SIG-M5 treated with dmso at 0.1 percent for 504 hours (cell line): ENCODE results near the gene TEAD3.
A peak's percentile ranks its signal among the peaks of the same experiment; 100 is the strongest.

ENCODE experiments used
- DNase-seq: peaks from one replicate; lab custom pipeline; 2025; ENCODE audit not compliant: unreplicated experiment; lab: John Stamatoyannopoulos, UW

Gene TEAD3

DNA sequence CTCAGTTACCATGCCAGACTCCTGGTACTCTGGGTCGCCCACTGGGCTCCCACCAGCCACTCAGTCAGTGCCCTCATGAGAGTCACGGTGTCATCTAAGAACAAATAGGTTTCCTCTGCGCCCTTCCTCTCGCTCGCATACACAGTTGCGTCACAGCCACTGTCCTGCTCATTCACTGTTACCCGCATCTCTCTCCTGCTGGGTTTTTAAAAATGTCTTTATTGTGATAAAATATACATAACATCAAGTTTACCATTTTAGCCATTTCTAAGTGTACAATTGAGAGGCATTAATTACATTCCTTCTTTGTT, 4.0 kb downstream of the TEAD3 start:
- peak; percentile 27 for DNase-seq

DNA sequence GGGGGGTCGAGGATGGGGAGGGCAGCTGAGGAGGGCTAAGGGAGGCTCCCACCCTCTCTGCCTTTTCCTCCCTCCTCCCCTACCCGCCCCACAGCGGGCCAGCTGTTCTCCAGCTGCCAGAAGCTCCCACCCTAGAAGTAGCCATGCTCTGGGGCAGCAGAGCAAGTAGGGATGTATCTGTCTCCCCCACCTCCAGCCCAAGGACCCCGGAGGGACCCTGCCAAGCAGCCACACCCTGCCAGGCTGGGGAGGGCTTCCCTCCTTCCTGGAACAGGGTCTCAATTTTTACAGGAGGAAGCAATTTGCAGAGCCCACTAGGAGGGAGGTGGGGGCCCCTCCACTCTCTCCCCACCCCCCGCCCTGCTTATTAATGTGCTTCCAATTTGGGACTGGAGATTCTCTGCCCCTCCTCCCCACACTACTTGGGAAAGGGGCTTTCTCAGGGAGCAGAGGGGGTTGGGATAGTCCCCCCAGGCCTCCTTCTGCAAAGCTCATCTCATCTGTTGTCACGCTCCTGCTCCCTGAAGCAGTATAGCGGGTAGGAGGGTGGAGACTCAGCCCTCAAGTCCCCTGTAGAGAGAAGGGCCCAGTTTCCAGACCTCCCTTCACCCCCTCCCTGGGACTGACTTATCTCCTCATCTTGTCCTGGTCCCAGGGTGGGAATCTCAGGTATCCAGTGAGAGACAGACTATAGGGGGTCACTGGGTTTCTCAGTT, 4.5 kb downstream of the TEAD3 start:
- no peak for DNase-seq

DNA sequence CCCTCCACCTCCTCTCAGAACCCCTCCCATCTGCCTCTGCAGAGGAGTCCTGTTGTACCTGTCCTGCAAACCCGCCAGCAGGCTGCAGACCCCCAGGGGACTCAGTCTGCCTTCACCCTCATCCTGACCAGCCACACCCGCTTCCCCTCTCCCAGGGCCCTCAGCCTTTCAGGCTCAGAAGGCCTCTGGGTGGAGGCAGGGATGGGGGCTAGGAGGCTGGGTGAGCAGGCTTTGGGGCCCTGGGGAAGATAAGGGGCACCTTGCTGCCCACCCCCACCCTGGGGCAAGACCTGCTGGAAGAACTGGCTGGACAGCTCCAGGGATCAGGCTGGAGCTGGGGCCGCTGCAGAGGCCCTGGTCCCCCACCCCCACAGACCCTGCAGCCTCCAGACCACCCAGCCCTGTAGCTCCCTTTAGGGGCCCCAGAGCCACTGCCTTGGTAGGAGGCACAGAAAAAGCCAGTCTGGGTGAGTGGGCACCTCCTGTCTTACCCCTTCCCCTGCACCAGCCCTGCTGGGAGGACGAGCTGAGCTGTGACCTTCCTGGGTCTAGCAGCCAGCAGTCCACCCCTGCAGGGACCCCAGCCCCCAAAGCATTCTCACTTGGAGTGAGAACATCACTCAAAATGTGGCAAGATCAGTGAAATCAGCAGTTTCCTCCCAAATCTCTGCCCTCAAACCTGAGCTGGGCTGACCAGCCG, 5.2 kb downstream of the TEAD3 start:
- DNase-seq = no peak

DNA sequence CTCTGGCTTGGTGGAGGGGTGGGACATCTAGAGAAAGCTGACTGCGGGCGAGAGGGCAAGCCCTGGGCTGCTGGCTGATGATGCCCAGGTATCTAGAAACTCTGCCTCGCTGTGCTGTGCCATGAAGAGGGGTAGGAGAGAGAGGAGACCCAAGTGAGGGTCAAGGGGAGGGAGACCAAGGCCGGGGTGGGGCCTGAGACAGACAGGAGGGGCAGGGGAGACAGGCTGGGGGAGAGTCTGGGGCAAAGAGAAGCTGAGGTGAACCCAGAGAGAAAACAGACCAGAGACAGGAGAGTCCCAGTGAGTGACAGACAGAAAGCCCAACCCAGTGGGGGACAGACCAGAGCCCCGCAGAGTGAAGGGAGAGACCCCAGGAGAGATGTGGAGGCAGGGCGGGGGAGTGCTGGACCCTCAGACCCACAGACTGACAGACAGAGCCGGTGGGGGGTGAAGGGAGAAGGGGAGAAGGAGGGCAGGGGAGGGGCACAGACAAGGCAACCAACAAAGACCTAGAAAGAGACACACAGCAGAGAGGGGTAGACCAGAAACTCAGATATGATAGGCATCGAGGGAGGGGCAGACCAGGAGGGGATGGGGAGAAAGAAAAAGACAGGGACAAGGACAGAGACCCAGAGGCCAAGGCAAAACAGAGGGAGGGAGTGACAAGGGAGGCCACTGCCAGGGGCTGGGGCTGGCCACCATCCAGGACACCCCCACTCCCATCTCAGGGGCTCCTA, 5.9 kb downstream of the TEAD3 start:
- no peak for DNase-seq

DNA sequence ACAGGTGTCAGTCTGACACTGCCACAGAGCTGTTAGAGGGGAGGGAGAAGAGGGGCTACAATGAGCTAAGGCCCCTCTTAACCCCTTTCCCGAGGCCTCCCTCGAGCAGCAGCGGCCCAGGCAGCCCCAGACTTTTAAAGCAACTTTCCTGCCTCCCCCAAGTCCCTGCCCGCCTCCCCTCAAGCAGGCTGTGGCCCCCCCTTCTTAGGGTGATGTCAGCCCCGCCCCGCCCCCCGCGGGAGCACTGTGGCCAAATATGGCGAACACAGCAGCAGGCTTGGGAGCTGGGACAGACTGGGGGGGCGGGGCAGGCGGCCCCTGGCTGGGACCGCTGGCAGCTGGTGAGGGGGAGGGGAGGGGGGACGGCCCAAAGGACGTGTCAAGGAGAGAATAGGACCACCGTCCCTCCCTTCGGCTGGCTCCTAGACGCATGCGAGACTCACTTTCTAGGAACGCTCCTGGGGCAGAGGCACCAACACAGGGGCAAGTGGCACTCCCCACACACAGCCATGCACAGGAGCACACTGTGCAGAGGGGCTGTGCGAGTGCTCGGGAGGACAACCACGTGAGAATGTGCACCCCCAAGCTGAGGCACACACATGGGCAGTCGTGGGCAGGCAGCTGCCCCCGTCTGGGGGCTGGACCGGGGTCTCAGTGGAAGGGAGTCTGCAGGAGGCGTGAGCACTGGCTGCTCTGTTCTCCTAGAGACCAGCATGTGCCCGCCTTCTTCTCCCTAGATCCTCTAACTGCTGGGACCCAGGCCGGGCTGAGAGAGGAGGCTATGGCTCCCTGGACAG, 6.7 kb downstream of the TEAD3 start:
- no peak for DNase-seq

DNA sequence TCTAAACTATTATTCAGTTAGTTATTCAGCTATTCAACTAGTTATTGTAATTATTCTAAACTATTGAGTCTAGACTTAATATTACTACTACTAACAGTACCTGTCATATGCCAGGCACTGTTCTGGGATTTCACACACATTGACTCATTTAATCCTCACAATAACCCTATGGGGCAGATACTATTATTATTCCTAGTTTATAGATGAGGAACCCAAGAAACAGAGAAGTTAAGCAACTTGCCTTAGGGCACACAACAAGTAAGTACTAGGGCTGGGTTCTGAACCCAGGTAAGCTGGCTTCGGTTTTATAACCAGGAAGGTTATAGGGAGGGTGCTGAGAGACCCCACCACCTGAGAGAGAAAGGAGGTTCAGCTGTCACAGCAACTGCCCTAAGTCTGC, 7.8 kb downstream of the TEAD3 start:
- DNase-seq = peak; percentile 17

DNA sequence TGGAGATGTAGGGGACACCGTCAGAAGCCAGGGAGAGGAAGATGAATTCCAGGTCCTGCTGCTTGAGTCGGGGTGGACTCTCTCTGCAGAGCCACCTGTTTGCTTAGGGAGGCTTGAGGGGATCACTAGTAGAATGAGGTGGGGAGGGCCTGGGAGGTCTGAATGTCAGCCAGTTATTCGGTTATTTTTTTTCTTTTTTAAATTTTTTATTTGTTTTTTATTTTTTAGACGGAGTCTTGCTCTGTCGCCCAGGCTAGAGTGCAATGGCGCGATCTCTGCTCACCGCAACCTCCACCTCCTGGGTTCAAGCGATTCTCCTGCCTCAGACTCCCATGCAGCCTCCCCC, 8.4 kb downstream of the TEAD3 start:
- DNase-seq = no peak

DNA sequence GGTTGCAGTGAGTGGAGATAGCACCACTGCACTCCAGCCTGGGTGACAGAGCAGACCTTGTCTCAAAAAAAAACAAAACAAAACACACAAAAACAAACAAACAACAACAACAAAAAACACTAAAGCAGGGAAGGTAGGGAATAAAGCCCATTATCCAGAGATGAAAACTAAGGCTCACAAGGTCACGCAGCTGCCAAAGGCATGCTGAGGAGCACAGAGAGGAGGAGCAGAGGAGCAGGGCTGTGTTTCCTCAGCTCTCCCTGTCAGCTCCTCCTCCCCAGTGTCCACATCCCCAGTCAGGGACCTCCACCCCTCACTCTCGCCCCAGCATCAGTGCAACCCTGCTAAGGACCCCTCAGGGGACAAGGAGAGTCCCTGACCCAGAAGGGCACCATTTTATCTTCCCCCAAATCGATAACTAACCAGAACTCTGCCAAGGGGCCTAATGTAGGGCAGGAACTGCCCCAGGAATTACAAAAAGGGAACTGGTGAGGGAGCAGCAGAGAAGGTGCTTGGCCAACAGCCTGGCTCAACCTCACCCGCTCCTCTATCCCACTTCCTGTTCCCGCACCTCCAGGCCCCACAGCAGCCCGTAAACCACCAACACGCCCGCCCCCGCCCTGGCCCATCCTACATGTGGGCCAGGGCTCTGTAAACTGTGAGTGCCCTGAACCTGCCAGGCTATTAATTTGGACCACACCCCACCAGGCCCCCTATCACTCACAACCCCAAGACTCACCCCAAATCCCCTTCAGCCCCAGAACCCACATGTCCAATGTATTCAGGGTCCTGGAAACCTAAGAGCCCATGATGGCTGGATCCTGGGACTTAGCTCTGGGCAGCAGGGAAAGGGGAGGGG, 9.0 kb downstream of the TEAD3 start:
- DNase-seq = peak; percentile 89

DNA sequence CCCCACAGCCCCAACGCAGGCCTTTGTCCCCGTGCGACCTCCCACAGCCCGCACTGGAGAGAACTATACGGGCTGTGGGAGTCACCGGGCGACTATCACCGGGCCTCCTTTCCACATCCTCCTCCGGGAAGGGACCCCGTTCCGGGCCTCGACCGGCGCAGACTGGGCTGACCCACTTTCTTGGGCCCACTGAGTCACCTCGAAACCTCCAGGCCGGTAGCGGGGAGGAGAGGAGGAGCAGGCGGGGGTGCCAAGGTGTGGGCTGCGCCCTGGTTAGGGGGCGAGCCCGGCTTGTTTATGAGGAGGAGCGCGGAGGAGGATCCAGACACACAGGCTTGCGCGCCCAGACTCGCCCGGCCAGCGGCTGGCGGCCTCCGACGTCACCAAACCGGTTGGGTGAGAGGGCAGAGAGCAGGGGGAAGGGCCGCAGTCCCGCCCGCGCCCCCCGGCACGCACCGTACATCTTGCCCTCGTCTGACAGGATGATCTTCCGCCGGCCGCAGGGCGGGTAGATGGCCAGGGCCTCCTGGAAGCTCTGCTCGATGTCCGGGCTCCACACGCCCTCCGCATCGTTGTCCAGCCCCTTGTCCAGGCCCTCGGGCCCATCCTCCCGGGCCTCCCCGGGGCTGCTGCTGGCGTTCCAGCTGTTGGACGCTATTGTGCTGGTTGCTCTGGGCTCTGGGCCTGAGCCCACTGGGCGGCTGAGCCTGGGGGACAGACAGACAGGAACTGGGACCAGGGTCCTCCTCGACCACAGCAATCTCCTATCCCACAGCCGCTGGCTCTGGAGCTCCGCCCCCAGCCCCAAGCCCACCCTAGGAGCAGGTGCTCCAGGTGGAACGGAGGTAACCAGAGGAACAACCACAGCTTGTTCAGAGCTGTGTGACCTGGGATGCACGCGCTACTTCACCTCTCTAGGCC, 10.6 kb downstream of the TEAD3 start:
- DNase-seq = no peak

DNA sequence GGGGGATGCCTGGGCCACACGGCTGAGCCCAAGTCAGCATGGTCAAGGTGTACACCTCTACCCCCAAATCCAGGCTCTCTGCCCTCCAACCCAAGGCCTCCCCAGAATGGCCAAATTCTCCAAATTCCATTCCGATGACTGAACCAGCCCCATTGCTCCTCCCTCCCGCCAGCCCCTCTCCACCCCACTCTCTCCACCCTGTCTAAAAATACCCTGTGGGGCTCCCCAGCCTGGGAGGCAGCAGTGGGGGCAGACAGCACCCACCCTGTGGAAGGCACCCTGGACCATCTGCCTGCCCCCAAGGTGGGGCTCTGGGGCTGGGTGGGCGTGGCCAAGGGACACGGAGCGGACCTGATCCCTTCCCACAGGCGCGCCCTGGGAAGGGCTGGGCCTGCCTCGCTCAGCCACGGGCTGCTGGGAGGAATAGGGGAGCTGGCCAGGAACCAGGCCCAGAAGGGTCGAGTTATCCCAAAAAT, 11.4 kb downstream of the TEAD3 start:
- no peak for DNase-seq

DNA sequence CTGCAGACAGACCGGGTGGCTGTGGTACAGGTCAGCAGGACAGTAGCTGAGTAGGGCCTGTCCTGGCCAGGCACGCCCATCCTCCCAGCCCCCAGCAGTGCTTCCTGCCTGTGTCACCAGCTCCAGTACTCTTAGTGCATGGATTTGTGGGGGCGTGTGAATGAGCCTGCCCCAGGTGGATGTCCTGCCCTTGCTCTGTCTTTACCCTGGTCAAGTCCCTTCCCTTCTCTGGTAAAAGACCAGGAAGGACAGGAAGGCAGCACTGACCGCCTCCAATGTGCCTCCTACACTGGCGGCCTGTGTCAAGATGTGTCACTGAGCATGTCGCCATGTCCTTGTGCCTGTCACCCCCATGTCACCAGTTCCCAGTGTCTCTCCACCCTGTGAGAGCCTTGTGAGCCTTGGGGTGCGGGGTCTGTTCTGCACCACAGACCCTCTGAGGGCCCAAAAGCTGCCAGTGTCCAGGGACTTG, 11.9 kb downstream of the TEAD3 start:
- DNase-seq = no peak

DNA sequence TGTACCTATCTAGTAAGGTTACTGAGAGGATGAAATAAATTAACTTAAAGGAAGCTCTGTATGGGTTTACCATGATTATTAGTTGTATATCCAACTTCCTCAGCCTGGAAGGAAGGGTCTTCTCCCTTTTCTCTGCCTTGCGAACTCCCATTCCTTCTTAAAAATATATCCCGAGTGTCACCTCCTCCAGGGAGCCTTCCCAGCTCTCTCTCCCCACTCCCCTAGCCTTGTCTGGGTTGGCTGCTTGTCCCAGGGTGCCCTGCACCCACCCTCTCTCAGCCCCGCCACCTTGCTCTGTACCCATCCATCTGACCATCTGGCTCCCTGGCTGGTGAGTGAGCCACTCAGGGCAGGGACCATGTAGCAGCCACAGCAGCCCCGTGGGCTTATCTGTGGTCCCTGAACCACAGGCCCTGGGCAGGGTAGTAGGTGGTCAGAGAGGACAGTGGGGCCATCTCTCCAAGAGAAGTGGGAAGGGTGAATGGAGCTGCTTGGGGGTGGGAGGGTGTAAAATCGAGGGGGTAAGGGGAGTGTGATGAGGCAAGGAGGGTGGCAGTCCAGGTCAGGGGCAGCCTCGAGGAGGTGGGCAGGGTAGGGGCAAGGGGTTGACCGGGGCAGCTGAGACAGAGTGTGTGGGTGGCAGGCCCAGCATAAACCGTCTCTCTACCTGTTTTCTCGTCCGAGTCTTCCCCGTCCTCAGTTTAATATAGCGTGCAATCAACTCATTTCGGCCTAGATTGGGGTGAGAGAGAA, 12.8 kb downstream of the TEAD3 start:
- DNase-seq = no peak

DNA sequence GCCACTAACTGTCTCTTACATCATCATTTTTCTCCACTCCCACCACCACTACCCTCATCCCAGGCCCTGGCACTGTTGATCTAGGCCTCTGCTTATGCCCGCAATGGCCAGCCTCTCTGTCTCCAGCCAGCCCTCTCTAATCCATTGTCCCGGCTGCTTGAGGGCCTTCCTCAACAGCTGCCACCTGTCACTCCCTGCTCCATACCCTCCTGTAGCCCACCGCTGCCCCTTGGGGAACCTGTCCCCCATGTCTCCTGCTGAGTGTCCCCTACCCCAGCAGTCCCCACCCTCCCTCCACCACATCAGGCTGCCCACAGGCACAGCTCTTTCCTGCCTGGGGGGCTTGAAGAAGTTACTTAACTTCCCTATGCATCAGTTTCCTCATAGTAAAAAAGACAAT, 13.4 kb downstream of the TEAD3 start:
- no peak for DNase-seq

DNA sequence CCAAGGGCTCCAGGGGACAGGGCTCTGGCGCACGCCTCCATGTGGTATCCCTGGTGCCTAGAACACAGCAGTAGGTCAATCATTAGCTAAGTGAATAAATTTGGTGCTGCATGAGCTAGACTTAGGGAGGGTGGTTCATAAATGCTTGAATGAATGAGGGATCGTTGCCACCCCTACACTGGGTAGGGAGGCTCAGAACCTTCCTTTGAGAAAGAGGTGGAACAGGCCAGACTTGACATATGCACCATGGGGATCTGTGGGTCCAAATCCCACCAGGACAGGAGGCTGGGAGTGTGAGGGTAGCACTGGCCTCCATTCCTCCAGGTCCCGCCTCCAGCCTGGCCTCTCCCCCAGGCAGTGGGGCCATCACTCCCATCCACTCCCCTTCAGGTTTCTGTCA, 13.8 kb downstream of the TEAD3 start:
- DNase-seq = no peak

DNA sequence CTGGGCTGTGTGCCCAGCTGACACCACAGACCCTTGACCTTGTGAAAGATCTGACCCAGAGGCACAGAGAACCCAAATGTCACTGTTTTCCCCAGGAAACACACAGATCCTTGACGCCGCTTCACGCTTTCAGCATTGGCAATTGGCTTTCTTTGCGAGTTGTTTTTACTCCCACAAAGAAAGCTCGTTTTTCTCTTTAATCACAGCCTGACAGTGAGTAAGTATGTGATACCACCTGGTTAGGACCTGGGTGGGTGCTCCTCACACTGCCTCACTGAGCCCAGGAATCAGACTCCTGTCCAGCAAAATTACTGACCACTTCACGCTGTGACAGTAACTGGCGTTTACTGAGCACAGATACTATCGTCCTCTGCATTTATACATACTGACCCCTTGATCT, 15.7 kb downstream of the TEAD3 start:
- DNase-seq = no peak

DNA sequence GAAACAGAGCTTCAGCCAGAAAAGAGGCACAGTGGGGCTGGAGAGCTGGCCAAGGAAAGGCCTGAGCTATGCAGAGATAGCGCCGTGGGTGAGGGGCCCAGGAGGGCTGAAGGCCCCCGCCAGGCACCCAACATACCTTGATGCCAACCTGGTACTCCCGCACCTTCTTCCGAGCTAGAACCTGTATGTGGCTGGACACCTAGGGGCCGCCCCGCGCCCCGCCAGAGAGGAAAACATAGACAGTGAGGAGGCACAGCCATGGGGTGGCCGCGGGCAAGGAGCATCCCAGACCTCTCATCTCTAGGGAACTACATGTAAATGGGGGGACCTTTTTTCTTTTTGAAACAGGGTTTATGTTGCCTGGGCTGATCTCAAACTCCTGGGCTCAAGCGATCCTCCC, 16.7 kb downstream of the TEAD3 start:
- DNase-seq = no peak

DNA sequence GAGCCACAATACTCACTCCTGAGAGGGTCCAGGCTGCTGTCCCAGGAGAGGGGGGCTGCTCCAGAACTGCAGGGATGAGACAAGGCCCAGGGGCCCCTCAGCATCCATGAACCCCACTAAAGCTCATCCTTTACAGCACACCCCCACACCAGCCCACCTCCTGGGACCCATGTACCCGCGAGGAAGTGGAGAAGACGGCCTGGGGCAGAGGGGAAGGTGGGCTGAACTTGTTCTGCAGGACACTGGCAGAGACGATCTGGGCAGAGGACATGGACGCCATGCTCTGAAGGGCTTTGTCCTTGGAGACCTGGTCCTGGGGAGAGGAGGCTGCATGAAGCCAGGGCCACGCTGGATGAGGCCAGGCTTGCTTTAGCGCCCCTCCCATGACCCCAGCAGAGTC, 18.6 kb downstream of the TEAD3 start:
- DNase-seq = no peak

DNA sequence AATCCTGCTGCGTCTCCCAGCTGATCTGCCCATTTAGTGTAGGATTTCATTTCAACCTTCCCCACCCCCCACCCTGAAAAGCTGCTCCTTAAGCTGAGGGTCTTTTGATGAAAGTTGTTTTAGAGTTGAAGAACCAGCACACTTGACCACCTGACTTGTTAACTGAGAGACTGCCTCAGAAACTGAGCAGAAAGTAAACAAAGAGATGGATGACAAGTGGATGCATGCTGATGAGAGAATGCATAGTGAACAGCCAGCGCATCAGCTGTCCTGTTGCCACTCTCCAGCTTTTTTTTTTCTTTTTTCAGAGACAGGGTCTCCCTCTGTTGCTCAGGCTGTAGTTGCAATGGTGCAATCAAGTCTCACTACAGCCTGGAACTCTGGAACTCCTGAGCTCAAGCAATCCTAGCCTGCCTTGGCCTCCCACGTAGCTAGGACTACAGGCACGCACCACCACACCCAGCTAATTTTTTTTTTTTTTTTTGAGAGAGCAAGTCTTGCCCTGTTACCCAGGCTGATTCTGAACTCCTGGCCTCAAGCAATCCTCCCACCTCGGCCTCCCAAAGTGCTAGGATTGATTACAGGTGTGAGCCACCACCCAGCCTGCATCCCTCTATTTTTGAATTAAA, 19.2 kb downstream of the TEAD3 start:
- no peak for DNase-seq
